ENCODE results near the gene CADPS. TPM values are rescaled to one million over a fixed set of nuclear protein-coding genes. Genes with fewer than 3 reads are reported as not detected.
A peak's percentile ranks its signal among the peaks of the same experiment; 100 is the strongest.

CADPS gene
- total RNA-seq, 1 donor from 2014 or later, result 265 TPM

DNA sequence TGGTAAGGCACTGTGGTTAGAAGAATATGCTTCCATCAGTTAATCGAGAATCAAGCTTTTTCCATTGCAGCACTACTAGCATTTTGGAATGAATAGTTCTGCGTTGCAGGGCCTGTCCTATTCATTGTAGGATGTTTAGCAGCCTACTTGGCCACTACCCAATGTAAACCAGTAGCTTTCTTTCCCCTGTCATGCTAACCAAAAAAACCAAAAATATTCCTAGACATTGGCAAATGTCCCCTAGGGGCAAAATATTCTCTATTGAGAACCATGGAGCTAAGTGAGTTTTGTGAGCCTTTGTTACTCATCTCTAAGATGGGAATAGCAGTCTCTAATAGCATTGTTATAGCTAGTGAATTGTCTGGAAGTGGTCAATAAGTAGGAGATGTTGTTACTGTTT lies 187.2 kb downstream of the CADPS start:
- Mint-ChIP-seq H3K27ac (ENCODE audit: unreplicated experiment) (no peak overlapping the region), H3K36me3 (ENCODE audit: unreplicated experiment) (no peaks in the 10 kb centered on the region), H3K4me3 (ENCODE audit: unreplicated experiment) (no peak overlapping the region), H3K4me1 (ENCODE audit: low read depth, unreplicated experiment) (peaks cover 11% of the 10 kb centered on the region), H3K9me3 (ENCODE audit: unreplicated experiment) (peaks cover 2% of the 10 kb centered on the region), H3K27me3 (ENCODE audit: unreplicated experiment) (peaks cover 1% of the 10 kb centered on the region)
- TF ChIP-seq, protein P1, sequence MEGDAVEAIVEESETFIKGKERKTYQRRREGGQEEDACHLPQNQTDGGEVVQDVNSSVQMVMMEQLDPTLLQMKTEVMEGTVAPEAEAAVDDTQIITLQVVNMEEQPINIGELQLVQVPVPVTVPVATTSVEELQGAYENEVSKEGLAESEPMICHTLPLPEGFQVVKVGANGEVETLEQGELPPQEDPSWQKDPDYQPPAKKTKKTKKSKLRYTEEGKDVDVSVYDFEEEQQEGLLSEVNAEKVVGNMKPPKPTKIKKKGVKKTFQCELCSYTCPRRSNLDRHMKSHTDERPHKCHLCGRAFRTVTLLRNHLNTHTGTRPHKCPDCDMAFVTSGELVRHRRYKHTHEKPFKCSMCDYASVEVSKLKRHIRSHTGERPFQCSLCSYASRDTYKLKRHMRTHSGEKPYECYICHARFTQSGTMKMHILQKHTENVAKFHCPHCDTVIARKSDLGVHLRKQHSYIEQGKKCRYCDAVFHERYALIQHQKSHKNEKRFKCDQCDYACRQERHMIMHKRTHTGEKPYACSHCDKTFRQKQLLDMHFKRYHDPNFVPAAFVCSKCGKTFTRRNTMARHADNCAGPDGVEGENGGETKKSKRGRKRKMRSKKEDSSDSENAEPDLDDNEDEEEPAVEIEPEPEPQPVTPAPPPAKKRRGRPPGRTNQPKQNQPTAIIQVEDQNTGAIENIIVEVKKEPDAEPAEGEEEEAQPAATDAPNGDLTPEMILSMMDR (IDR thresholded peaks at IDR 0.05; ENCODE audit: partially characterized antibody, unreplicated experiment), result no peak
- DNase-seq, result no peak

DNA sequence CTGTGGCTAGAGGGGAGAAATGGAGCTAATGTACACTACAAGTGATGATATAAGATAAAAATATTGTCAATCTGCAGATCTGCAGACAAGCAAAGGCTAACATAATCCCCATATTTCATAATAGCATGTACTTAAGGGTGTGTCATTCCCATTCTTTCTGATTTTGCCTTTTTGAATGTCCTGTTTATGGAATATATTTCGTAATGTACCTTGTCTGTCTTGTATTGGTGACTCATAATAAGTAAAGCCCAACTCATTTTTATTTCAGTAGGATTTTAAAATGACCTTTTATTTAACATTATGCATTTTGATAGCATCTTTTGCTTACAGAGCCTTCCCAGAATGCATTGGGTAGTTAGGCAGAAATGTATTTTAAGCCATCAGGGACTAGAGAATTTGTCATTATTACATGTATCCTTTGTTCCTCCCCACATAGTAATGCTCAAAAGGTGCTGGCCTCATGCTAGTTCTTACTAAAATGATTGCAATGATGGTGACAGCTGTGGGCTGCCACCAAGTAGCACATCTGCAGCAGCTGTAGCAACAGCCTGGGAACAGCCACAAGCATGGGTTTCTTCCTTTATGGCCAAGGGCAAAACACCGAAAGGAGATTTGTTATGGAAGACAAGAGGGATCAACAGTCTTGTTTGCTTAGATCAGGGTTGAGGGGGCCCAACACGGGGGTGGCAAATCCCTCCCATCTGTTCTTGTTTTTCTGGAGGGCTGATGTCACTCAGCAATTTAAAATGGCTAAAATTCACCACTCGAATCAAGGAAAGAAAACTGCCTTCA lies 188.5 kb downstream of the CADPS start:
- no peaks in the 10 kb centered on the region for H3K27me3 Mint-ChIP-seq (ENCODE audit: unreplicated experiment)
- DNase-seq, result no peak
- peaks cover 15% of the 10 kb centered on the region for H3K4me1 Mint-ChIP-seq (ENCODE audit: low read depth, unreplicated experiment)
- TF ChIP-seq, protein P1 (IDR thresholded peaks at IDR 0.05; ENCODE audit: partially characterized antibody, unreplicated experiment), result no peak
- peaks cover 2% of the 10 kb centered on the region for H3K9me3 Mint-ChIP-seq (ENCODE audit: unreplicated experiment)
- H3K36me3 Mint-ChIP-seq (ENCODE audit: unreplicated experiment), result no peaks in the 10 kb centered on the region
- H3K27ac Mint-ChIP-seq (ENCODE audit: unreplicated experiment), result peak overlapping the region; percentile 84
- H3K4me3 Mint-ChIP-seq (ENCODE audit: unreplicated experiment), result no peak overlapping the region

DNA sequence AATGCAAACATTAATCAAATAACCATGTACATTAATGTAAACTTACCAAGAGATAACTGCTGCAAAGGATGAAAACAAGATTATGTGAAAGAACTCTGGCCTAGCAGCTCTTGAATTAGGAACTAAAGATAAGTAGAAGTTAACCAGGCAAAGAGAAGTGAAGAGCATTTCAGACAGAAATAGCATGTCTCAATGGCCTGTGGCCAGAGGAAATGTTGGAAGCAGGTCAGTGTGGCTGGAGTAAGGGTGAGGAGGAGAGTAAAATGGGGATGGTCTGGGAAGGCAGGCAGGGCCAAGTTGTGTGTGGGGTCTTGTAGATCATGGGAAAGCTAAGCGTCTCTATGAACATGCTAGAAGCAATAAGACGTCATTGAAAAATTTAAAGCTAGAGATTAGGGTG lies 192.4 kb downstream of the CADPS start:
- no peak overlapping the region for H3K4me3 Mint-ChIP-seq (ENCODE audit: unreplicated experiment)
- no peaks in the 10 kb centered on the region for H3K27me3 Mint-ChIP-seq (ENCODE audit: unreplicated experiment)
- peaks cover 14% of the 10 kb centered on the region for H3K4me1 Mint-ChIP-seq (ENCODE audit: low read depth, unreplicated experiment)
- no peak overlapping the region for H3K27ac Mint-ChIP-seq (ENCODE audit: unreplicated experiment)
- no peaks in the 10 kb centered on the region for H3K9me3 Mint-ChIP-seq (ENCODE audit: unreplicated experiment)
- H3K36me3 Mint-ChIP-seq (ENCODE audit: unreplicated experiment), result no peaks in the 10 kb centered on the region
- DNase-seq, result no peak
- TF ChIP-seq, protein P1 (IDR thresholded peaks at IDR 0.05; ENCODE audit: partially characterized antibody, unreplicated experiment), result no peak

DNA sequence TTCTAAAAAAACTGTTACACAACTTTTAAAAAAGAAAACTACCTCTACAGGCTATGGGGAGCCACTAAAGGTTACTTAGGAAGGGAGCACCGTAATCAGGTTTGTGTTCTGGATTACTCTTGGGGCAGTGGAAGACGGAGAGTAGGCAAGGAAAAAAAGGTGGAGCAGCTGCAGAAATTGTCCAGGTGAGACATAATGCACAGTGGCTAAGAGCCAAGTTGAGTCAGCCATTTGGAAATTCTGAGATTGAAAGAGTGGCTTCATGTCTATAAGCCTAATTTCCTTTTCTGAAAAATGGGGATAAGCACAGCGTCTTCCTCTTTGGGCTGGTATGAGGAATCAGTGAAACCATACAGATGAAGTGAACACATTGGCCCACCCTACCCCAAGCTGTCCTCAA lies 195.2 kb downstream of the CADPS start:
- DNase-seq, result no peak
- H3K36me3 Mint-ChIP-seq (ENCODE audit: unreplicated experiment), result no peaks in the 10 kb centered on the region
- H3K4me3 Mint-ChIP-seq (ENCODE audit: unreplicated experiment), result no peak overlapping the region
- H3K27ac Mint-ChIP-seq (ENCODE audit: unreplicated experiment), result no peak overlapping the region
- peaks cover 11% of the 10 kb centered on the region for H3K4me1 Mint-ChIP-seq (ENCODE audit: low read depth, unreplicated experiment)
- H3K9me3 Mint-ChIP-seq (ENCODE audit: unreplicated experiment), result no peaks in the 10 kb centered on the region
- no peaks in the 10 kb centered on the region for H3K27me3 Mint-ChIP-seq (ENCODE audit: unreplicated experiment)
- TF ChIP-seq, protein P1 (IDR thresholded peaks at IDR 0.05; ENCODE audit: partially characterized antibody, unreplicated experiment), result no peak

DNA sequence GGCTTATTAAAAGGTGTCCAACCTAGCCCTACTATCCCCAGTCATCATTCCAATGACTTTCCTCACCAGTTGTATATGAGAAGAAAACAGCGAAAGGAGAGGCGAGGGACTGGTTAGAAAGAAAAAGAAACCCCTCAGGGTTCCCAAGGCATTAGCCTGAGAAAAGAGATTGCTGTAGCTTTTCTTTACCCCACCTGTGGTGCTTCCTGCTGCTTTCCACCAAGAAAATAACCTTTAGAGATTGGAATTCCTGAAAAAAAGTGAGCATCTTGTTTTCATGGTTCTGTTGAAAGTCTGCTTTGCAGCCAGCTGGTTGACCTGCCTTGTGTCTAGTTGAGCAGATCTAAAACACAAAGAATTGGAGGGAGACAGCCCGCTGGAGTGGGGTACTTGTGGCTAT lies 196.4 kb downstream of the CADPS start:
- no peaks in the 10 kb centered on the region for H3K27me3 Mint-ChIP-seq (ENCODE audit: unreplicated experiment)
- H3K27ac Mint-ChIP-seq (ENCODE audit: unreplicated experiment), result no peak overlapping the region
- no peak for DNase-seq
- H3K4me1 Mint-ChIP-seq (ENCODE audit: low read depth, unreplicated experiment), result peaks cover 11% of the 10 kb centered on the region
- H3K9me3 Mint-ChIP-seq (ENCODE audit: unreplicated experiment), result no peaks in the 10 kb centered on the region
- no peak overlapping the region for H3K4me3 Mint-ChIP-seq (ENCODE audit: unreplicated experiment)
- TF ChIP-seq, protein P1 (IDR thresholded peaks at IDR 0.05; ENCODE audit: partially characterized antibody, unreplicated experiment), result no peak
- no peaks in the 10 kb centered on the region for H3K36me3 Mint-ChIP-seq (ENCODE audit: unreplicated experiment)

All from glutamatergic neuron (in vitro differentiated cells).